Subcutaneous adipose tissue (tissue), 4 donors: ENCODE results near the gene FOXN3. TPM values are rescaled to one million over a fixed set of nuclear protein-coding genes. Genes with fewer than 3 reads are reported as not detected.

ENCODE experiments used
- CTCF ChIP-seq: fragments of 450-650 bp; IDR thresholded peaks from one replicate; pipeline ENCODE4 v1.5.1; 2016; ENCODE audit warnings: low read depth, mild to moderate bottlenecking, control low read depth, antibody characterized with exemption, moderate library complexity
- total RNA-seq, 4 donors: library from RNA; depleted of rRNA; stranded (reverse); fragments of >200 nt; gene quantifications; one replicate each; pipeline ENCODE4 v1.1.0, GENCODE V29; 2016

Gene FOXN3
- total RNA-seq, 4 donors from 2014 or later = 153 to 173 (median 171) TPM

GRCh38 chr14:89179891-89180404 lies 237.1 kb downstream of the FOXN3 start:
- TF ChIP-seq CTCF = no peak

- TF ChIP-seq CTCF = no peak
Measured at GRCh38 chr14:89178800-89179535, 238.1 kb downstream of the FOXN3 start.

- TF ChIP-seq CTCF = no peak
Measured at GRCh38 chr14:89178376-89178775, 238.7 kb downstream of the FOXN3 start.

GRCh38 chr14:89175881-89176799 lies 240.9 kb downstream of the FOXN3 start:
- no peak for TF ChIP-seq CTCF

- no peak for TF ChIP-seq CTCF
Measured at GRCh38 chr14:89171628-89172027, 245.4 kb downstream of the FOXN3 start.

- no peak for TF ChIP-seq CTCF
Measured at GRCh38 chr14:89171168-89171567, 245.9 kb downstream of the FOXN3 start.

- no peak for TF ChIP-seq CTCF
Measured at GRCh38 chr14:89167705-89168104, 249.3 kb downstream of the FOXN3 start.
